ENCODE measurements around the gene SNX1.

GRCh38 chr15:64157599-64158125 is 61.9 kb downstream of the SNX1 start:
- TF ChIP-seq CTCF (conservative IDR thresholded peaks at IDR 0.05), result no peak
- no peak for TF ChIP-seq ZFX (IDR thresholded peaks at IDR 0.05)

Measured in C4-2B (cell line).